Esophagus (tissue), 2 donors: ENCODE data around the gene NFU1. TPM values are rescaled to one million over a fixed set of nuclear protein-coding genes. Genes with fewer than 3 reads are reported as not detected.

Experiments used
- H3K27ac ChIP-seq, 2 donors: one replicate each; pipeline ENCODE4 v1.5.1; 2013; ENCODE audit warnings: low read depth in 2 of 2, mild to moderate bottlenecking in 2 of 2, inconsistent platforms in 1 of 2, low read length in 1 of 2, moderate library complexity in 1 of 2
- H3K27me3 ChIP-seq, 2 donors: one replicate each; pipeline ENCODE4 v1.6.1; 2013; ENCODE audit warnings: low read length in 2 of 2, control low read depth in 1 of 2, mild to moderate bottlenecking in 1 of 2; ENCODE audit not compliant: insufficient read depth in 2 of 2, control insufficient read depth in 1 of 2
- H3K36me3 ChIP-seq, 2 donors: one replicate each; pipeline ENCODE4 v1.6.1; 2013; ENCODE audit warnings: low read length in 1 of 2; ENCODE audit not compliant: control insufficient read depth in 2 of 2, insufficient read depth in 2 of 2
- H3K4me1 ChIP-seq, 2 donors: one replicate each; pipeline ENCODE4 v1.6.1; 2013; ENCODE audit warnings: low read length in 1 of 2; ENCODE audit not compliant: control insufficient read depth in 2 of 2, insufficient read depth in 2 of 2
- H3K4me3 ChIP-seq, 2 donors: one replicate each; pipeline ENCODE4 v1.5.1; 2013; ENCODE audit warnings: low read length in 2 of 2, mild to moderate bottlenecking in 2 of 2, low read depth in 1 of 2, moderate library complexity in 1 of 2
- H3K9me3 ChIP-seq, 2 donors: one replicate each; pipeline ENCODE4 v1.6.1; 2013; ENCODE audit warnings: mild to moderate bottlenecking in 2 of 2, low read depth in 1 of 2, low read length in 1 of 2, moderate library complexity in 1 of 2; ENCODE audit not compliant: control insufficient read depth in 2 of 2, insufficient read depth in 1 of 2
- WGBS, 2 donors: extraction: QIAGEN DNeasy Blood & Tissue Kit; methylation state at CpG; one replicate each; pipeline ENCODE4 v1.1.7; 2013; 5-methylcytosine and 5-hydroxymethylcytosine counted together
- polyA plus RNA-seq, 2 donors: library from polyadenylated mRNA; stranded (reverse); fragments of 200-250 nt; gene quantifications; one replicate each; pipeline ENCODE4 v1.2.3, GENCODE V29; 2013
- donor health status: healthy with polysubstance abuse.
- donor health status: Bipolar disorder and iron deficiency.

NFU1 gene
- polyA plus RNA-seq, 2 donors = 27.9 to 33.1 TPM

- Histone ChIP-seq H3K9me3 (no peaks in the 10 kb centered on the region), H3K4me3 (no peak overlapping the region), H3K27ac (peak overlapping the region in 1 of 2 donors; percentile 22), H3K4me1 (no peaks in the 10 kb centered on the region), H3K27me3 (no peaks in the 10 kb centered on the region), H3K36me3 (peaks cover 0 to 3% of the 10 kb centered on the region in 2 donors)
- 65 to 67% methylated on average over 3 of the region's 3 CpGs for WGBS, 2 donors
Observed at GRCh38 chr2:69469375-69469774, 32.1 kb upstream of the NFU1 start.

DNA sequence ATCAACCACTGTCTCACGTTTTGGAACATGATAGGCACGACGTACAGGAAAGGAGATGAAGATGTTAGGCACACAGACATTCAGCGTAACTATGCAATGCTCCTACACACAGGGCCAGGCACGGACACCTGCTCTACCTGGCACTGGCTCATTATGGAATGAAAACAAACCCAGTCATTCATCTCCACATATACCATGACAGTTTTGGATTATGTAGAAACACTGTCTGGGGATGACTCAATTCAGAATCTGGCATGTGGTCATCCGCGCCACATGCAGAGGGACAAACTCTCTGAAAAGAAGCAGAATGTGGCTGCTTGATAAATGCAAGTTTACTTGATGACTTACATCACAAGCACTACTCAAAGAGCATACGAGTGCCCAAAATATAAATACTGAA is 29.5 kb upstream of the NFU1 start:
- H3K4me3 ChIP-seq = no peak overlapping the region
- H3K27ac ChIP-seq = no peak overlapping the region
- H3K27me3 ChIP-seq = no peaks in the 10 kb centered on the region
- H3K36me3 ChIP-seq = peaks cover 0 to 3% of the 10 kb centered on the region in 2 donors
- 87 to 91% methylated on average over 8 of the region's 8 CpGs for WGBS, 2 donors
- H3K4me1 ChIP-seq = no peaks in the 10 kb centered on the region
- H3K9me3 ChIP-seq = no peaks in the 10 kb centered on the region

GRCh38 chr2:69465513-69466456 is 28.6 kb upstream of the NFU1 start:
- Histone ChIP-seq H3K9me3 (no peaks in the 10 kb centered on the region), H3K4me3 (no peak overlapping the region), H3K36me3 (peaks cover 0 to 3% of the 10 kb centered on the region in 2 donors), H3K27me3 (no peaks in the 10 kb centered on the region), H3K27ac (peak overlapping the region; percentile 28 to 70), H3K4me1 (no peaks in the 10 kb centered on the region)
- 85 to 91% methylated on average over 14 of the region's 14 CpGs for WGBS, 2 donors

GRCh38 chr2:69464575-69464974 is 27.3 kb upstream of the NFU1 start:
- Histone ChIP-seq H3K36me3 (peaks cover 0 to 3% of the 10 kb centered on the region in 2 donors), H3K4me3 (no peak overlapping the region), H3K27me3 (no peaks in the 10 kb centered on the region), H3K27ac (peak overlapping the region in 1 of 2 donors; percentile 2), H3K9me3 (no peaks in the 10 kb centered on the region), H3K4me1 (no peaks in the 10 kb centered on the region)
- 40 to 53% methylated on average over 3 of the region's 3 CpGs for WGBS, 2 donors

DNA sequence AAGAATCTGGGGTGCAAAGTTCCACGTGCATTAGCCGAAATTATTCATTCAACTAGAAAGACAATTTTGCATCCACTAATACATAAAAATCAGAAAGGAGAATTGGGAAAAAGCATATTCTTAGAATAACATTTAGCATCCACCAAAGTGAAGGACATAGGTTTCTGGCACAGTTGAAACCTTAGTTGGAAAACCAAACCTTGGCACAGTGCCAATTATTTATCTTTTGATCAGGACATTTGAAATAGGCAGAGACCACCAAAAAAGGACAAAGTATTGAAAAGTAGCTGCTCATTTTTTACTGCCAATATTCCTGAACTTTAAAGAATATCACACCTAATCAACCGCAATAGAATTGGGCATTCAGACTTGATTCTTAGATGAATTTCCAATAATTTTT is 25.5 kb upstream of the NFU1 start:
- Histone ChIP-seq H3K9me3 (no peaks in the 10 kb centered on the region), H3K27ac (no peak overlapping the region)

GRCh38 chr2:69461404-69461803 is 24.2 kb upstream of the NFU1 start:
- 97% methylated on average over 6 of the region's 6 CpGs for WGBS, 2 donors
- Histone ChIP-seq H3K27ac (no peak overlapping the region), H3K27me3 (no peaks in the 10 kb centered on the region)

More for the DNA sequence above, 25.5 kb upstream of the NFU1 start:
- Histone ChIP-seq H3K36me3 (peaks cover 0 to 3% of the 10 kb centered on the region in 2 donors), H3K4me1 (no peaks in the 10 kb centered on the region), H3K4me3 (no peak overlapping the region), H3K27me3 (no peaks in the 10 kb centered on the region)
- WGBS, 2 donors = 96 to 98% methylated on average over 3 of the region's 3 CpGs

DNA sequence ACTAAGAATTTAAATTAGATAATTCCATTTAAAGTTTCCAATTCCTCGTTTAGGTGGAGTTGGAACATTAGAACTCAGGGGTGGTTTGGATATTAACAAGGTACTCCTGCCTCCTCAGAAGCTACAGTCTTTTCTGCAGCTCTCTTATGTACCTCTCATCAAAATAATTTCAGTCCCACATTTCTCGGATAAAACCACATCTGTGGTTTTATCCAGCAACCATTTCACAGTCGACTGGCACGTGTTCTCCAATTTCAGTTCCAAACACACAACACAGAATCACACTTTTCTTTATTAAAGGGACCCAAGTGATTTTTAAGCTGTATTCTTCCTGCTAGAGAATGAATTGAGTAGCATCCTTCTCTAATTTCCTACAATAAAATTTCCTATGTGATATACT is 22.7 kb upstream of the NFU1 start:
- Histone ChIP-seq H3K36me3 (peaks cover 0 to 3% of the 10 kb centered on the region in 2 donors), H3K9me3 (no peaks in the 10 kb centered on the region), H3K27ac (no peak overlapping the region), H3K4me1 (no peaks in the 10 kb centered on the region), H3K27me3 (no peaks in the 10 kb centered on the region), H3K4me3 (no peak overlapping the region)
- WGBS, 2 donors = 81 to 84% methylated on average over 4 of the region's 4 CpGs

More at GRCh38 chr2:69461404-69461803, 24.2 kb upstream of the NFU1 start:
- Histone ChIP-seq H3K9me3 (no peaks in the 10 kb centered on the region), H3K4me1 (no peaks in the 10 kb centered on the region), H3K36me3 (peaks cover 0 to 3% of the 10 kb centered on the region in 2 donors), H3K4me3 (no peak overlapping the region)

- Histone ChIP-seq H3K27ac (no peak overlapping the region), H3K9me3 (no peaks in the 10 kb centered on the region), H3K4me1 (no peaks in the 10 kb centered on the region), H3K36me3 (no peaks in the 10 kb centered on the region), H3K27me3 (no peaks in the 10 kb centered on the region), H3K4me3 (no peak overlapping the region)
Observed at GRCh38 chr2:69456950-69457445, 19.8 kb upstream of the NFU1 start.

DNA sequence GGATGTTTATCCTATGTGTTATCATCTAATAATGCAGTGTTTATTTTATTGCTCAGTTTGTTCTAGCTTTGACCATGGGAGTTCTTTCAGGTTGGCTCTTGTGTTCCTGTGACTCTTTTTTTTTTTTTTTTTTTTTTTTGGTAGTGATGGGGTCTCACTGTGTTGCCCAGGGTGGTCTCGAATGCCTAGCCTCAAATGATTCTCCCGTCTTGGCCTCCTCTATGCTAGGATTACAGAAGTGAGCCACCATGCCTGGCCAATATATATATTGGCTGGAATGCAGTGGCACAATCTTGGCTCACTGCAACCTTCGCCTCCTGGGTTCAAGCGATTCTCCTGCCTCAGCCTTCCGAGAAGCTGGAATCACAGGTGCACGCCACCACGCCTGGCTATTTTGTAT is 18.9 kb upstream of the NFU1 start:
- Histone ChIP-seq H3K36me3 (no peaks in the 10 kb centered on the region), H3K9me3 (no peaks in the 10 kb centered on the region), H3K4me1 (no peaks in the 10 kb centered on the region), H3K27ac (no peak overlapping the region), H3K4me3 (no peak overlapping the region), H3K27me3 (no peaks in the 10 kb centered on the region)
- 94 to 97% methylated on average over 7 of the region's 7 CpGs for WGBS, 2 donors

- Histone ChIP-seq H3K9me3 (no peaks in the 10 kb centered on the region), H3K27ac (no peak overlapping the region), H3K36me3 (no peaks in the 10 kb centered on the region), H3K4me1 (no peaks in the 10 kb centered on the region), H3K4me3 (no peak overlapping the region), H3K27me3 (no peaks in the 10 kb centered on the region)
- 81 to 88% methylated on average over 2 of the region's 2 CpGs for WGBS, 2 donors
Observed at GRCh38 chr2:69454976-69455375, 17.7 kb upstream of the NFU1 start.
